OCI-LY3 (cell line): Measurements from ENCODE around the gene GAB2.

Experiments
- H2AFZ ChIP-seq: fragments of 200-600, 300-600 bp; shearing (Covaris generic); 2 replicates; pipeline ENCODE4 v1.6.0; 2014; ENCODE audit warnings: antibody characterized with exemption, low read depth, low read length
- H3K27ac ChIP-seq: fragments of 200-600, 300-600 bp; sonication (generic); 2 replicates; pipeline ENCODE4 v1.5.1; 2014; ENCODE audit warnings: mild to moderate bottlenecking, low read length, moderate library complexity, mixed read lengths
- H3K27me3 ChIP-seq: fragments of 200-600, 300-600 bp; sonication (generic); 2 replicates; pipeline ENCODE4 v1.6.1; 2014; ENCODE audit warnings: low read depth, low read length, mixed read lengths
- H3K36me3 ChIP-seq: fragments of 200-600, 300-600 bp; sonication (generic); replicated peaks from 2 replicates; pipeline ENCODE3; 2014; ENCODE audit warnings: low read depth, low read length, mixed read lengths
- H3K4me1 ChIP-seq: fragments of 300-600, 200-600 bp; sonication (generic); 2 replicates; pipeline ENCODE4 v1.6.1; 2014; ENCODE audit warnings: low read length, mixed read lengths
- H3K4me2 ChIP-seq: fragments of 200-600, 300-600 bp; sonication (generic); 2 replicates; pipeline ENCODE4 v1.6.1; 2014; ENCODE audit warnings: low read length, mixed read lengths
- H3K4me3 ChIP-seq: fragments of 300-600, 200-600 bp; sonication (generic); 2 replicates; pipeline ENCODE4 v1.5.1; 2014; ENCODE audit warnings: antibody characterized with exemption, mild to moderate bottlenecking, low read length, moderate library complexity
- H3K79me2 ChIP-seq: fragments of 300-600, 200-600 bp; shearing (Covaris generic); 2 replicates; pipeline ENCODE4 v1.6.1; 2014; ENCODE audit warnings: mild to moderate bottlenecking, low read length, mixed read lengths
- H3K9ac ChIP-seq: fragments of 300-600, 200-600 bp; shearing (Covaris generic); 2 replicates; pipeline ENCODE4 v1.6.0; 2014; ENCODE audit warnings: mild to moderate bottlenecking, low read length, moderate library complexity
- H3K9me3 ChIP-seq: fragments of 200-600, 300-600 bp; shearing (Covaris generic); 2 replicates; pipeline ENCODE4 v1.6.1; 2014; ENCODE audit warnings: low read length, mixed read lengths; ENCODE audit not compliant: insufficient read depth
- H4K20me1 ChIP-seq: fragments of 200-600, 300-600 bp; sonication (generic); 2 replicates; pipeline ENCODE4 v1.6.1; 2016; ENCODE audit warnings: low read length, mixed read lengths; ENCODE audit not compliant: insufficient read depth
- CTCF ChIP-seq: fragments of 200-600, 300-600 bp; sonication (generic); IDR thresholded peaks from 2 replicates; pipeline ENCODE4 v1.5.1; 2014; ENCODE audit warnings: antibody characterized with exemption, low read length, low read depth
- EZH2phosphoT487 ChIP-seq: fragments of 200-600 bp; shearing (Covaris generic); IDR thresholded peaks from 2 replicates; pipeline ENCODE4 v1.6.1; 2018; ENCODE audit warnings: antibody characterized with exemption, mixed run types, low read depth

Gene GAB2

GRCh38 chr11:78406568-78407196 is 10.9 kb downstream of the GAB2 start:
- H3K36me3 ChIP-seq = peaks cover 8% of the 10 kb centered on the region
- TF ChIP-seq EZH2phosphoT487 (no peak), CTCF (no peak)
- H3K4me2 ChIP-seq = no peak overlapping the region
- H3K9me3 ChIP-seq = 0 out of 2 replicates have a peak, but pooled peaks cover 6% of the 10 kb centered on the region
- no peak overlapping the region for H3K4me3 ChIP-seq
- no peaks in the 10 kb centered on the region for H3K27me3 ChIP-seq
- no peak overlapping the region for H3K27ac ChIP-seq
- H4K20me1 ChIP-seq = no peaks in the 10 kb centered on the region
- H3K79me2 ChIP-seq = peaks cover 17% of the 10 kb centered on the region; the same call in 1 of the 2 replicates
- no peaks in the 10 kb centered on the region for H3K4me1 ChIP-seq
- H3K9ac ChIP-seq = no peak overlapping the region
- no peak overlapping the region for H2AFZ ChIP-seq

- Histone ChIP-seq H3K9me3 (0 out of 2 replicates have a peak, but pooled peaks cover 6% of the 10 kb centered on the region), H3K4me2 (no peak overlapping the region), H3K27me3 (no peaks in the 10 kb centered on the region)
Measured at GRCh38 chr11:78405805-78406204, 11.8 kb downstream of the GAB2 start.

GRCh38 chr11:78403781-78404180 is 13.8 kb downstream of the GAB2 start:
- no peak overlapping the region for H3K4me3 ChIP-seq
- no peaks in the 10 kb centered on the region for H4K20me1 ChIP-seq
- H3K4me1 ChIP-seq = no peaks in the 10 kb centered on the region
- H3K9me3 ChIP-seq = no peaks in the 10 kb centered on the region
- H3K27ac ChIP-seq = no peak overlapping the region
- H3K9ac ChIP-seq = no peak overlapping the region
- H3K79me2 ChIP-seq = peaks cover 8% of the 10 kb centered on the region; the same call in 1 of the 2 replicates
- H3K4me2 ChIP-seq = no peak overlapping the region
- TF ChIP-seq CTCF (no peak), EZH2phosphoT487 (no peak)
- no peaks in the 10 kb centered on the region for H3K36me3 ChIP-seq
- H3K27me3 ChIP-seq = no peaks in the 10 kb centered on the region
- no peak overlapping the region for H2AFZ ChIP-seq

More at GRCh38 chr11:78405805-78406204, 11.8 kb downstream of the GAB2 start:
- H3K9ac ChIP-seq = no peak overlapping the region
- peaks cover 8% of the 10 kb centered on the region for H3K36me3 ChIP-seq
- no peak overlapping the region for H3K27ac ChIP-seq
- H3K79me2 ChIP-seq = peaks cover 13% of the 10 kb centered on the region; the same call in 1 of the 2 replicates
- H4K20me1 ChIP-seq = no peaks in the 10 kb centered on the region
- TF ChIP-seq EZH2phosphoT487 (no peak), CTCF (no peak)
- no peak overlapping the region for H2AFZ ChIP-seq
- H3K4me3 ChIP-seq = no peak overlapping the region
- H3K4me1 ChIP-seq = no peaks in the 10 kb centered on the region

GRCh38 chr11:78402847-78403246 is 14.8 kb downstream of the GAB2 start:
- Histone ChIP-seq H3K36me3 (no peaks in the 10 kb centered on the region), H3K9ac (no peak overlapping the region), H3K4me3 (no peak overlapping the region), H3K4me2 (no peak overlapping the region), H3K27ac (no peak overlapping the region), H3K9me3 (no peaks in the 10 kb centered on the region), H3K4me1 (no peaks in the 10 kb centered on the region), H3K79me2 (peaks cover 8% of the 10 kb centered on the region; the same call in 1 of the 2 replicates), H2AFZ (no peak overlapping the region), H3K27me3 (no peaks in the 10 kb centered on the region), H4K20me1 (no peaks in the 10 kb centered on the region)
- TF ChIP-seq CTCF (no peak), EZH2phosphoT487 (no peak)
